ENCODE results near the gene YBX3. TPM values are rescaled to one million over a fixed set of nuclear protein-coding genes. Genes with fewer than 3 reads are reported as not detected.
A peak's percentile ranks its signal among the peaks of the same experiment; 100 is the strongest.
"Not testable (repeated sequence)": the region's sequence is repeated elsewhere in the genome, so short reads cannot be mapped to it uniquely, and the experiment has no call there.

The YBX3 gene
- total RNA-seq (2014; rRNA removed; shearing (Covaris generic)), result 138 and 218 TPM in 2 replicates

DNA sequence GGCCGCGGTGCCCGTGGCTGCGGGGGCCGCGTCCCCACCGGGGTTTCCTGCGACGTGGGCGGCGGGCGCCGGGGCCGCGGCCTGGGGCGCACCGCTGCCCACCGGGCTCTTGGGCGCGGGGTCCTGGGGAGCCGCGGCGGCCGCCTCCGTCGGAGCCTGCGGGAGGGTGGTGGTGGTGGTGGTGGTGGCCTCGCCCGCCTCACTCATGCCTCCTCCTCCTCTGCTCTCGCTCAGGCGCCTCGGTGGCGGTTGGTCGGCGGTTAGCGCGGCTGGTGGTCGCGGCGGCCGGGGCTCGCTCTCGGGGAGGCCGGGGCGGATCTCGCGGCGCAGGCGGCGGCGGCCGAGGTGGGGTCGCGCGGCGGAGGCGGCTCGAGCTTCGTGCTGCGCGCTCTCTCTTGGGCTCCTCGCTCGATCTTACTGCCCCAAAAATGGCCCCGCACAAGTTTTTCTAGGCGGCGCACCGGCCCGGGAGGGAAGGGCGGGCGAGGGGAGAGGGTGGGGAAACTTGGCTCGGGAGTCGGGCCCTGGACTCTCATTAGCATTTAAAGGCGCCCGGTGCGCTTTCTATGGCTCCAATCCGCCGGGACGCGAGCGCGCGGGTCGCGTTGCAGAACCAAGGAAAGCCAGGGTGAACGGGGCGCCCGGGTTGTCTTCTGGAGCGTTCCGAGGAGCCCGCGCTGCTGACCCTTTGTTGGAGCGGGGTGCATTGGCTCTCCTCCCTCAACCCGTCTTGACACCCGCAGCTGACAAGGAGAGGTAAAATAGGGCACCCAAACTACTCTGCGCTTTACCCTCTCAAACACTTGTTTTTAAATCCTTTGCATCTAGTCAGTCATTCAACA is at the start of gene YBX3:
TSS of gene YBX3 (minus strand) at position 419 of the 842 bp plus-strand sequence. CDS start at position 207, 212 bp downstream.
- in situ Hi-C loops (cut with HindIII; ENCODE audit: low sequenced_read_pairs), result no loop called here
- DNase-seq (ENCODE audit: low spot score), result peak; percentile 33

GRCh38 chr12:10771132-10771733 is 48.1 kb upstream of the YBX3 start:
- in situ Hi-C loops (cut with HindIII; ENCODE audit: low sequenced_read_pairs), result no loop called here

DNA sequence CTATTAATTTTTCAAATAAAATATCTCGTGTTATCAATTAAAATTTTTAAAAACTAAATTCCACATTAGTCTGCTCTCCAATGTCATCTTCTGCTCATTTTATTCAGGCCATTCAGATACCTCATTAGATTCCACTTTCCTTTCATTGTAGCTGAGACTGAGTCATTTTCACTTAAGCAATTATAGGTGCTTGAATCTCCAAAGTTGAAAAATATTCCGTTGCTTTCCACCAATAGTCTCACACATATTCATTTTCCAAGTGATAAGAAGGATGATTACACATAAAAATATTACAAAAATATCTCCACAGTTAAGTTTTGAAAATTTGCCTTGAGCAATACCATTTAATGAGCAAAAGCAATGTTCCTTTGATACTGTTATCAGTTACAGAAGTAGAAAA is 36.5 kb upstream of the YBX3 start:
- no peak for DNase-seq (ENCODE audit: low spot score)
- in situ Hi-C loops (cut with HindIII; ENCODE audit: low sequenced_read_pairs), result no loop called here

More at GRCh38 chr12:10771132-10771733, 48.1 kb upstream of the YBX3 start:
- DNase-seq (ENCODE audit: low spot score), result peak; percentile 61

GRCh38 chr12:10756194-10756593 is 33.1 kb upstream of the YBX3 start:
- in situ Hi-C loops (cut with HindIII; ENCODE audit: low sequenced_read_pairs), result no loop called here
- no peak for DNase-seq (ENCODE audit: low spot score)

GRCh38 chr12:10753059-10753458 is 29.9 kb upstream of the YBX3 start:
- no peak for DNase-seq (ENCODE audit: low spot score)
- in situ Hi-C loops (cut with HindIII; ENCODE audit: low sequenced_read_pairs), result no loop called here

GRCh38 chr12:10750385-10750727 is 27.2 kb upstream of the YBX3 start:
- DNase-seq (ENCODE audit: low spot score), result no peak
- in situ Hi-C loops (cut with HindIII; ENCODE audit: low sequenced_read_pairs), result no loop called here

DNA sequence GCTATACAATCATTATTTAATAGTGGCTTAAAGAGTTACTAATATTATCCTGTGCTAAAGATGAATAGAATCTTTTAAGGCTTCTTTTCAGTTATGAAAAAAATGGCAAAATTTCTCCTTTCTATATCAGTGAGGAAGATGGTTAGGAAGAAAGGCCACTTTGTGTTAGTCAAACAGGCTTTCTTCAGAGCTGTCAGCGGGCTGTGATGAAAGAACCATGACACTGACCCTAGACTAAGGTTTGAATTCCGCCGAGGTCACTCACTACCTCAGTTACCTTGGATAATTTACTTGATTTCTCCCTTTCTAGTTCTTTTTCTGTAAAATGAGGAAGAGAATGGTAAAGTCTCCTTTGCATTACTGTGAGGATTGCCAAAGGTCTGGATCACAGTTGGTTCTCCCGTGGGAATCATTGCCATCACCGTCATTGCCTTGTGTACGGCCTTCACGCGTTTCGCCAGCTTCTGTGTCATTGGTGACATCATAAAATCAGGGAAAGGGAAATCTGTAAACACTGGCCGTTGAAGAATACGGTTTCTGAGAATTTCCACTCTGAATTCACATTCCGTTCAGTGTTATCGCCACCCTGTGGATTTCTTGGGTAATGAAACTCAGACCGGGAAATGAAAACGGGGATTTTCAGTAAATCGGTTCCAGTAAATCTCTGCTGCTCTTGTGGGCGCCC is 26.7 kb upstream of the YBX3 start:
- in situ Hi-C loops (cut with HindIII; ENCODE audit: low sequenced_read_pairs), result no loop called here
- peak; percentile 76 for DNase-seq (ENCODE audit: low spot score)

DNA sequence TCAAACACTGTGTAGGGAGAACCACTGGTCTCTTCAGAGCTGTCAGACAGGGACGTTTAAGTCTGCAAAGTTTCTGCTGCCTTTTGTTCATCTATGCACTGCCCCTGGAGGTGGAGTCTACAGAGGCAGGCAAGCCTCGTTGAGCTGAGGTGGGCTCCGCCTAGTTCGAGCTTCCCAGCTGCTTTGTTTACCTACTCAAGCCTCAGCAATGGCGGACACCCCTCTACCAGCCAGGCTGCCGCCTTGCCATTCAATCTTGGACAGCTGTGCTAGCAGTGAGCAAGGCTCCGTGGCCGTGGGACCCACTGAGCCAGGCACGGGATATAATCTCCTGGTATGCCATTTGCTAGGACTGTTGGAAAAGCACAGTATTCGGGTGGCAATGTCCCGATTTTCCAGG is 24.6 kb upstream of the YBX3 start:
- in situ Hi-C loops (cut with HindIII; ENCODE audit: low sequenced_read_pairs), result no loop called here
- DNase-seq (ENCODE audit: low spot score), result no peak

GRCh38 chr12:10743420-10743819 is 20.3 kb upstream of the YBX3 start:
- in situ Hi-C loops (cut with HindIII; ENCODE audit: low sequenced_read_pairs), result not testable (repeated sequence)

DNA sequence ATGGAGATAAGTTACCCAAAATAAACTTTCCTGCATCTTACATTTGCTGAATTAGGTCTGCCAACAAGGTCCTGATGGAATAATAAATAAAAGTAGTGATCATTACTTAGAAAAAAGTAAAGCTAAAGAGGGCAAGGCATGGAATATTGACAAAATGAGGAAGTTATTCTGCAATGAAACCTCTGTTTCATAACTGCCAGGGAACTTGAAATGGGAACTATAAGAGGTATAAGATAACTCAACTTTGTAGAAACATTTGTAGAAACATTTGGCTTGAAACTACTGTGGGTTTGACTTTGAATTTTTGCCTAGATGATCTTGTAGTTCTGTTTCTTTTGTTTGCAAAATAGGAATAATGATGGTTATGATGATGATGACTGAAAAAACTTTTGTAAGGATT is 18.7 kb upstream of the YBX3 start:
- in situ Hi-C loops (cut with HindIII; ENCODE audit: low sequenced_read_pairs), result no loop called here
- DNase-seq (ENCODE audit: low spot score), result no peak

More at GRCh38 chr12:10743420-10743819, 20.3 kb upstream of the YBX3 start:
- not testable (repeated sequence) for DNase-seq (ENCODE audit: low spot score)

DNA sequence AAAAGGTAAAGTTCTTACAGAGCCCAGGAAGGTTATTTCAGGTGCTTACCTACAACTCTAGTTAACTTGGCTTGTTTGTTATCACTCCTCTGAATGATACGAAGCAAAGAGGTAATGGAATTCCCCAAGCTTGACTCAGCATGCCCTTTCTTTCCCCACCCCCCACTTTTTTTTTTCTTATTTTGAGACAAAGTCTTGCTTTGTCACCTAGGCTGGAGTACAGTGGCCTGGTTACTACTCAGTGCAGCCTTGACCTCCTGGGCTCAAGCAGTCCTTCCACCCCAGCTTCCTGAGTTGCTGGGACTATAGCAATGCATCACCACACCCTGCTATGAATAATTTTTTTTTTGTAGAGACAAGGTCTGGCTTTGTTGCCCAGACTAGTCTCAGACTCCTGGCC is 17.1 kb upstream of the YBX3 start:
- in situ Hi-C loops (cut with HindIII; ENCODE audit: low sequenced_read_pairs), result no loop called here
- DNase-seq (ENCODE audit: low spot score), result no peak

DNA sequence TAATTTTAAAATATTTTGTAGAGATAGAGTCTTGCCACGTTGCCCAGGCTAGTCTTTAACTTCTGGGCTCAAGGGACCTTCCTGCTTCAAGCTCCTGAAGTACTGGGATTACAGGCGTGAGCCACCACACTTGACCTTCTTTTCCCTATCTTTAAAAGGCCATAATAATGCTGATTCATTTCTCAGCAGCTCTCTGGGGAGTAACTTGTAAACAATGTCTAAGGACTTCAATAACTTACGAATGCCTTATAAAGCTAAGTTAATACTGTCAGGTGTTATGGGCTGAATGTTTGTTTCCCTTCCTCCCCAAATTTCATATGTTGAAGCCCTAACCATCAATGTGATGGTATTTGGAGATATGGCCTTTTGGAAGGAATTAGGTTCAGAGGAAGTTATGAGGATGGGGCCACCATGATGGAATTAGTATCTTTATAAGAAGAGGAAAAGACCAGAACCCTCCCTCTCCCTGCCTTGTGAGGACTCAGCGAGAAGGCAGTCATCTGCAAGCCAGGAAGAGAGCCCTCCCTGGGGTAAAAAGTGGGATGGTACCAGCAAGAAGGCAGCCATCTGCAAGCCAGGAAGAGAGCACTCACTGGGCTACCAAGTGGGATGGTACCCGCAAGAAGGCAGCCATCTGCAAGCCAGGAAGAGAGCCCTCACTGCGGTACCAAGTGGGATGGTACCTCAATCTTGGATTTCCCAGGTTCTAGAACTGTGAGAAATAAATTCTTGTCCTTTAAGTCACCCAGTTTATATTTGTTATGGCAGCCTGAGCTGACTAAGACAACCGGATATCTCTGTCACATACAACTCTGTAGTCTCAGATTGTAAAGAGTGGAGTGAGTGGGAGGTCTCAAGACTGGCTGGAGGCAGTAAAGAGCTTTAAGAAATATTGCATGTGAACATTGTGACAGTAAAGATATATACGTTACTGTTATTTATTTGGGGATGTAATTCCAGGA is 16.3 kb upstream of the YBX3 start:
- in situ Hi-C loops (cut with HindIII; ENCODE audit: low sequenced_read_pairs), result no loop called here
- no peak for DNase-seq (ENCODE audit: low spot score)

DNA sequence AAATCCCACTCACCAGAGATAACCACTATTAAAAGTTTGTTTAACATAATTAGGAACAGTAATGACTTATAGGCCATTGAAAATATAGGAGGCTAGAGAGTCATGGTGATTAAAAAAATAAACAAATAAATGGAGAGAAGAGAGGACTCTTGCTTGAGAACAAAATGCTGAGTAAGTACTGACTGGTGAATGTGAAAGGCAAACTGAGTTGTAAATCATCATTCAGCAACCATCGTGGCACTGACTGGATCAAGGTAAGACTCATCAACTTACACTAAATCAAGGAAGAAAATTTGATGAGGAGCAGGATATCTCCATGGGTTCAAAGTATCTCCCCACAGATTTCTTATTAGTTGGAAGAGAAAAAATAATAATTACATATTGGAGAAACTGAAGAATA is 14.1 kb upstream of the YBX3 start:
- no peak for DNase-seq (ENCODE audit: low spot score)
- in situ Hi-C loops (cut with HindIII; ENCODE audit: low sequenced_read_pairs), result no loop called here

DNA sequence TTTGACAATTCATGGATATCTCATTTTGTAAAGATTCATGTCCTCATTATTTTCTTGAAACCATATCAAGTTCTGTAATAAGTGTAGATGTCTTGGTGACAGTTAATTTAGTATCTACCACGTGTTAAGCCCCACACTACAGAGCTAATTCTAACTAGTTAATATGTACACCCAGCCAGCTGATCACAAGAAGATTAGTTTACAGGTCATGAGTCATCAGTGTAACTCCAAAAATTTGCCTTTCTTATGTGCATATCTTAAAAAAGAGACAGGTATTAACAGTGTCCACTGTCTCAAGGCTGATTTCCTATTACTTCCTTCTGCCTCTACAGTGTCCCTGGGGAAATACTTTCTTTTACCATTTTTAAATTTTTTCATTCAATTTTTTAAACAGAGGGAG is 13.3 kb upstream of the YBX3 start:
- DNase-seq (ENCODE audit: low spot score), result no peak
- in situ Hi-C loops (cut with HindIII; ENCODE audit: low sequenced_read_pairs), result no loop called here

GRCh38 chr12:10735428-10735827 is 12.3 kb upstream of the YBX3 start:
- in situ Hi-C loops (cut with HindIII; ENCODE audit: low sequenced_read_pairs), result no loop called here
- no peak for DNase-seq (ENCODE audit: low spot score)

GRCh38 chr12:10732549-10732948 is 9.4 kb upstream of the YBX3 start:
- no peak for DNase-seq (ENCODE audit: low spot score)
- in situ Hi-C loops (cut with HindIII; ENCODE audit: low sequenced_read_pairs), result no loop called here

- no peak for DNase-seq (ENCODE audit: low spot score)
- in situ Hi-C loops (cut with HindIII; ENCODE audit: low sequenced_read_pairs), result no loop called here
These were observed 8.9 kb upstream of the YBX3 start for GRCh38 chr12:10732066-10732465.

- in situ Hi-C loops (cut with HindIII; ENCODE audit: low sequenced_read_pairs), result no loop called here
These were observed 7.4 kb upstream of the YBX3 start for GRCh38 chr12:10730559-10730958.

GRCh38 chr12:10728091-10728490 is 5.0 kb upstream of the YBX3 start:
- DNase-seq (ENCODE audit: low spot score), result no peak
- in situ Hi-C loops (cut with HindIII; ENCODE audit: low sequenced_read_pairs), result no loop called here

More at GRCh38 chr12:10730559-10730958, 7.4 kb upstream of the YBX3 start:
- DNase-seq (ENCODE audit: low spot score), result no peak
